GM12875 (cell line): ENCODE data around the gene GNB5.

Source experiments
- H3K4me3 ChIP-seq: one replicate; pipeline ENCODE4 v1.5.1; 2011; ENCODE audit warnings: low read depth, low read length, control low read depth
- TF ChIP-seq, protein P1 (sequence below): IDR thresholded peaks from 2 replicates; pipeline ENCODE4 v1.5.1; 2011; ENCODE audit warnings: low read depth, mild to moderate bottlenecking, control low read depth, inconsistent platforms, low read length, moderate library complexity, borderline replicate concordance; ENCODE audit not compliant: insufficient read depth

The GNB5 gene

GRCh38 chr15:52103217-52104207, 87.7 kb downstream of the GNB5 start:
- H3K4me3 ChIP-seq, result no peak overlapping the region

DNA sequence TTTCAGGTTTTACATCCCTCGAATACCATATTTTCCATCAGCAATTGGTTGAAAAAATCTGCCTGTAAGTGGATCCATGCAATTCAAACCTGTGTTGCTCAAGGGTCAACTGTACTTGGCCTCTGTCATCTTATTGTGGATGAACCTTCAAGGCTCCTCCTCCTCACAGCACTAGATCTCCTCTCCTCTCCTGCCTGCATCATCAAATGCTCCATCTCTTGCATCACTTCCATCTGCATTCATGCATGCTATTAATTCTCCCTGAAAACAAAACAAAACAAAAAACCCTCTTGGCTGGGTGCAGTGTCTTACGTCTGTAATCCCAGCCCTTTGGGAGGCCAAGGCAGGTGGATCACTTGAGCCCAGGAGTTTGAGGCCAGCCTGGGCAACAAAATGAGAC, 88.7 kb downstream of the GNB5 start:
- H3K4me3 ChIP-seq, result no peak overlapping the region
- TF ChIP-seq, protein P1, sequence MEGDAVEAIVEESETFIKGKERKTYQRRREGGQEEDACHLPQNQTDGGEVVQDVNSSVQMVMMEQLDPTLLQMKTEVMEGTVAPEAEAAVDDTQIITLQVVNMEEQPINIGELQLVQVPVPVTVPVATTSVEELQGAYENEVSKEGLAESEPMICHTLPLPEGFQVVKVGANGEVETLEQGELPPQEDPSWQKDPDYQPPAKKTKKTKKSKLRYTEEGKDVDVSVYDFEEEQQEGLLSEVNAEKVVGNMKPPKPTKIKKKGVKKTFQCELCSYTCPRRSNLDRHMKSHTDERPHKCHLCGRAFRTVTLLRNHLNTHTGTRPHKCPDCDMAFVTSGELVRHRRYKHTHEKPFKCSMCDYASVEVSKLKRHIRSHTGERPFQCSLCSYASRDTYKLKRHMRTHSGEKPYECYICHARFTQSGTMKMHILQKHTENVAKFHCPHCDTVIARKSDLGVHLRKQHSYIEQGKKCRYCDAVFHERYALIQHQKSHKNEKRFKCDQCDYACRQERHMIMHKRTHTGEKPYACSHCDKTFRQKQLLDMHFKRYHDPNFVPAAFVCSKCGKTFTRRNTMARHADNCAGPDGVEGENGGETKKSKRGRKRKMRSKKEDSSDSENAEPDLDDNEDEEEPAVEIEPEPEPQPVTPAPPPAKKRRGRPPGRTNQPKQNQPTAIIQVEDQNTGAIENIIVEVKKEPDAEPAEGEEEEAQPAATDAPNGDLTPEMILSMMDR, result no peak

More at GRCh38 chr15:52103217-52104207, 87.7 kb downstream of the GNB5 start:
- TF ChIP-seq, protein P1, result no peak

DNA sequence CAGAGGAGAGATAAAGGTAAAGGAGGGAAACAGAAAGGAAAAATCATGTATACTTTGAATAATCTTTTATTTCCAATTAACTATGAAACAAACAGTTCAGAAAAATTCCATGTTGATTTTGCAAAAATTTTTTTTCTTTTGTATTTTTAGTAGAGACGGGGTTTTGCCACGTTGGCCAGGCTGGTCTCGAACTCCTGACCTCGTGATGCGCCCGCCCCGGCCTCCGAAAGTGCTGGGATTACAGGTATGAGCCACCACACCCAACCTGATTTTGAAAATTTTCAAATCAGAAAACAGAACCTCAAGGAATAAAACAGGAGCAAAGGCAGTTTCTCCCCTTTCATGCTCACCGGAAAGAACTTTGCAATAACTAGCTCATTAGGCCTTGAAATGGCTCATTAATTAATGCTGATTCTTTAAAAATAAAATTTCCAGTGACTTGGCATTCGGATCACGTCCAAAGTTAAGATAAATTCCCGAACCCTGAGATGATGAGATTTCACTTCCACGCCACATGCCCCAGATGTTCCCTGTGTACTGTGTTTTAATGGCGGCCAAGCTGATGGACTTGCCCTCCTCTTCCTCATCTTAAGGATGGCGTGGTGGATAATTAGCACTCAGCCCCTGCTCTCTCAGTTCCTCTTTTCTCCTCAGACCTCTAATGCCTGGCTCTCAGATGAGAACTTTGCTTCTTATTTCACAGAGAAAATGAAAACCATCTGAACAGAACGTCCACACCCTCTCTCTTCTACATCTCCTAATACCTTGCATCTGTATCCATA, 89.5 kb downstream of the GNB5 start:
- H3K4me3 ChIP-seq, result no peak overlapping the region
- TF ChIP-seq, protein P1, result no peak

DNA sequence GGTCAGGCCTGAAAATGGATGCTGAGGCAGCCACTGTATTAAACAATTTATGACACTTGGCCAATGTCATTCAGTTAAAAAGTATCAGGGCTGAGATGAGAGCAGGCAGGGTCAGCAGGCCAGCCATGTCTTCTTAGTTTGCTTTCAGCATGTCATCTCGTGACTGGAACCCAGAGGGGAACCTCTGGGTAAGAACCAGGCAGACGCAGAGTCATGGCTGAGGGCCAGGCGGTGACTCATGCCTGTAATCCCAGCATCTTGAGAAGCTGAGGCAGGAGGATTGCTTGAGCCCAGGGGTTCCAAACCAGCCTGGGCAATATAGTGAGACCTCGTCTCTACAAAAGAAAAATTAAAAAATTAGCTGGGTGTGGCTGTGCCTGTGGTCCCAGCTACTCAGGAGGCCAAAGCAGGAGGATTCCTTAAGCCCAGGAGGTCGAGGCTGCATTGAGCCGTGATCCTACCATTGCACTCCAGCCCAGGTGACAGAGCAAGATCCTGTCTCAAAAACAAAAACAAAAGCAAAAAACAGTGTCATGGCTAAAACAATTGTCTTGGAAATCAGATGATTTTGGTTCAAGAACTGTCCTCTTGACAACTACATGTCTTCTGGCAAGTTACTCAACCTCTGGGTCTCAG, 90.3 kb downstream of the GNB5 start:
- TF ChIP-seq, protein P1, result no peak
- H3K4me3 ChIP-seq, result no peak overlapping the region

DNA sequence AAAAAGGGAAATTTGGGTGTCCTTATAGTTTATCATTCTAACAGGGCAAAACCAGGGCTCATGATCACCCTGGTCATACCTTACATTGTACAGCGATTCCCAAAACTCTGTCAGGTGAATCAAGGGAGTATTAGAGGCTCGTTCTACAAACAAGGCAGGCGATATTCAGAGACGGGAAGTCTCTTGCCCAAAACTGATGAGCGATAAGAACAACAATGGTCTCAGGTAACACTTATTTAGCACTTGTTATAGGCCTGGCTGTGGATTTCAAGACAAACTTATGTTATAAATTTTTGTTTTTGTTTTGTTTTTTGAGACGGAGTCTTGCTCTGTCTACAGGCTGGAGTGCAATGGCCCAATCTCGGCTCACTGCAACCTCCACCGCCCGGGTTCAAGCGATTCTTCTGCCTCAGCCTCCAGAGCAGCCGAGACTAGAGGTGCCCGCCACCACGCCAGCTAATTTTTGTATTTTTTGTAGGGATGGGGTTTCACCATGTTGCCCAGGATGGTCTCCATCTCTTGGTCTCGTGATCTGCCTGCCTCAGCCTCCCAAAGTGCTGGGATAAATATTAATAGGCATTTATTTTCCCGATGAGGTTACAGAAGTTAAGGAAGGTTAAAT, 91.4 kb downstream of the GNB5 start:
- no peak overlapping the region for H3K4me3 ChIP-seq
- TF ChIP-seq, protein P1, result no peak

GRCh38 chr15:52098323-52098722, 92.9 kb downstream of the GNB5 start:
- H3K4me3 ChIP-seq, result no peak overlapping the region
- TF ChIP-seq, protein P1, result no peak
